Measurements from ENCODE around the gene GAK. TPM values are rescaled to one million over a fixed set of nuclear protein-coding genes. Genes with fewer than 3 reads are reported as not detected.

GAK gene
- total RNA-seq, 2 experiments from 2014 or later = 97.0 to 101 TPM

DNA sequence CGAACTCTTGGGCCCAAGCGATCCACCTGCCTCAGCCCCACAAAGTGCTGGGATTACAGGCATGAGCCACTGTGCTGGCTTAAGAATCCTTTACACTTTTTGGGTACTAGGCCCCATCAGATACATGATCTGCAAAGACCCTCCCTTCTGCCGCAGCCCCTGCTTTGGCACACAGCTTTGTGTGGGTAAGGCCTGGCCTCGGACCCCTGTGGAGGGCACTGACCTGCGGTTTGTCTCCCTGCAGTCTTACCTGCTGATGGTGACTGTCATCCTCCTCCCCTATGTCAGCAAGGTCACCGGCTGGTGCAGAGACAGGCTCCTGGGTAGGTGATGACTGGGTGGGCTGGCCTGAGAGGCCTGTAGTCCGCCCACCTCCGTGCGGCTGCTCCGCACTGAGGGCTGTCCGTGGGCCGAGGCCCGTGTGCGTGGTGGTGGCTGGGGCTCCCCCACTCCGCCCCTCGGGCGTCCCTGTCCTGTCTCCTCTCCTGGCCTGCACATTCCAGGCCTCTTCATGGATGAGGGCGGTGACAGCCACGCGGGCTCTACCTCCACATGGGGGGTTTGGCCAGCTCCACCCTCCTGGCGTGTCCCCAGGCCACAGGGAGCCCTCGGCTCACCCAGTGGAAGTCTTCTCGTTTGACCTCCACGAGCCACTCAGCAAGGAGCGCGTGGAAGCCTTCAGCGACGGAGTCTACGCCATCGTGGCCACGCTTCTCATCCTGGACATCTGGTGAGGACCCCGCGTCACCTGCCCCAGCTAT lies 23.2 kb upstream of the GAK start:
- H3K27ac Mint-ChIP-seq = no peak overlapping the region

DNA sequence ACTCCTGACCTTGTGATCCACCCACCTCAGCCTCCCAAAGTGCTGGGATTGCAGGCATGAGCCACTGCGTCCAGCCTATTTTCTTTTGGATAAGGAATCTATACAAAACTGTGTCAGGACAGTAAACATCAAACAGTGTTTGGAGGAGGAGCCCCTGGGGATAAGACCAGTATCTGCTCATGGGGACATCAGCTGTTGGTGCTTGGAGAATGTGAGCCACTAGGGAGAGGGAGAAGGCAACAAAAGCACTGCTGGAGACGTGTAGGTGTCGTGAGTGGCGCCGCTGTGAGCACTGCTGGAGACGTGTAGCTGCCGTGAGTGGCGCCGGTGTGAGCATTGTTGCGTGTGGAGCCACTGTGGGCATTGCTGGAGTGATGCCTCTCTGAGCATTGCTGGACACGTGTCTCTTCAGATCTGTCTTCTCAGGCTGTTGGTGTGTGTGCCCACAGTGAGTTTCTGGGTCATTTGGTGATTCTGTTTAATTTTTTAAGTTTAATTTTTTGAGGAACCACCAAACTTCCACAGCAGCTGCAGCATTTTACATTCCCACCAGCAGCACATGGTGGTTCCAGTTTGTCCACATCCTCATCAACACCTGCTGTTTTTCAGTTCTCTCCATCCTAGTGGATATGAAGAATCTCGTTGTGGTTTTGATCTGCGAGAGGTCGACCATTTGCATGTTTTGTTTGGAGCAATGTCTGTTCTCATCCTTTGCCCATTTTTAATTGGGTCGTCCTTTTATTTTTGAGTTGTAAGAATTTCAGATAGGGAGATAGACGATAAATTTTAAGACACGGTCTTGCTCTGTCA lies 22.3 kb upstream of the GAK start:
- CTCF ChIA-PET = no interaction called here
- intact Hi-C loops (cut with micrococcal nuclease) = no loop called here
- no peaks in the 10 kb centered on the region for H3K9me3 Mint-ChIP-seq

More for the DNA sequence above, 23.2 kb upstream of the GAK start:
- DNase-seq = no peak
- ChIA-PET POLR2A (no interaction called here), CTCF (no interaction called here)
- Mint-ChIP-seq H3K36me3 (peaks cover 11% of the 10 kb centered on the region), H3K9me3 (no peaks in the 10 kb centered on the region), H3K4me3 (no peak overlapping the region), H3K27me3 (no peaks in the 10 kb centered on the region), H3K4me1 (ENCODE audit: low read depth) (no peaks in the 10 kb centered on the region)
- intact Hi-C loops (cut with micrococcal nuclease) = no loop called here

DNA sequence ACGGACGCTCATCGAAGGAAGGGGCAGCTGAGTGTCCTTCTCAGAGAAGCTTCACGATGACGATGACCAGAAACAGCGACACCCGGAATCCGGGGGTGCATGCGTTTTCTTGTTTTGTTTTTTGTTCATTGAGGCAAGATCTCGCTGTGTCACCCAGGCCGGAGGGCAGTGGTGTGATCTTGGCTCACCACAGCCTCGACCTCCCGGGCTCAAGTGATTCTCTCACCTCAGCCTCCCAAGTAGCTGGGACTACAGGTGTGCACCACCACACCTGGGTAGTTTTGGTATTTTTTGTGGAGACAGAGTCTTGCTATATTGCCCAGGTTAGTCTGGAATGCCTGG lies 21.4 kb upstream of the GAK start:
- ChIA-PET CTCF (no interaction called here), POLR2A (no interaction called here)
- peaks cover 7% of the 10 kb centered on the region for H3K36me3 Mint-ChIP-seq
- no peaks in the 10 kb centered on the region for H3K27me3 Mint-ChIP-seq
- no peak for DNase-seq
- H3K27ac Mint-ChIP-seq = no peak overlapping the region
- H3K9me3 Mint-ChIP-seq = no peaks in the 10 kb centered on the region
- H3K4me3 Mint-ChIP-seq = no peak overlapping the region
- H3K4me1 Mint-ChIP-seq (ENCODE audit: low read depth) = no peaks in the 10 kb centered on the region
- intact Hi-C loops (cut with micrococcal nuclease) = no loop called here

More for the DNA sequence above, 22.3 kb upstream of the GAK start:
- POLR2A ChIA-PET = no interaction called here
- Mint-ChIP-seq H3K36me3 (peaks cover 11% of the 10 kb centered on the region), H3K27ac (no peak overlapping the region), H3K4me3 (no peak overlapping the region), H3K27me3 (no peaks in the 10 kb centered on the region), H3K4me1 (ENCODE audit: low read depth) (no peaks in the 10 kb centered on the region)
- peak; percentile 6 for DNase-seq

DNA sequence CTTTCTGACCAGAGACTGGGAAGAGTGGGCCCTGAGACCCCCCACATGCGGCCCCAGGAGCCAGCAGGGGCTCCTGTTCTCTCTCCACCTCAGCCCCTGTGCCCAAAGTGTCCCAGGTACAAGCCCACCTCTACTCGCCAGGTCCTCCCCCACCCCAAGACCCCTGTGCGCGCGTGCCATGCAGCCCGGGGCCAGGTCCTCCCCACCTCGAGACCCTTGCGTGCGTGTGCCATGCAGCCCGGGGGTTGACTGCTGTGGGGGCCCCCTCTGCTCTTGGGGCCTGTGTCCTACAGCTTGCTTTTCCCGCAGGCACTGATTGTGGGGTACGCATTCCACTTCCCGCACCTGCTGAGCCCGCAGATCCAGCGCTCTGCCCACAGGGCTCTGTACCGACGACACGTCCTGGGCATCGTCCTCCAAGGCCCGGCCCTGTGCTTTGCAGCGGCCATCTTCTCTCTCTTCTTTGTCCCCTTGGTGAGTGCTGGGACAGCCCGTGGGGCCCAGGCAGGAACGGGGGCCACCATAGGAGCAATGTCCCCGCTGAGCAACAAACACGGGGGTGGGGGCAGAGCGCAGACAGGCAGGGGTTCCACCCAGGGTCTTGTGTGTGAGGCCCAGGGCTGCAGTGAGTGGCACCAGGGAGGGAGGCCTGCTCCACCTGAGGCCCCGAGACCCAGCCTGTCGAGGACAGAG lies 20.9 kb upstream of the GAK start:
- ChIA-PET POLR2A (no interaction called here), CTCF (no interaction called here)
- DNase-seq = peak; percentile 7
- intact Hi-C loops (cut with micrococcal nuclease) = no loop called here
- Mint-ChIP-seq H3K4me1 (ENCODE audit: low read depth) (no peaks in the 10 kb centered on the region), H3K4me3 (no peak overlapping the region), H3K36me3 (peaks cover 6% of the 10 kb centered on the region), H3K27me3 (no peaks in the 10 kb centered on the region), H3K27ac (no peak overlapping the region), H3K9me3 (no peaks in the 10 kb centered on the region)

DNA sequence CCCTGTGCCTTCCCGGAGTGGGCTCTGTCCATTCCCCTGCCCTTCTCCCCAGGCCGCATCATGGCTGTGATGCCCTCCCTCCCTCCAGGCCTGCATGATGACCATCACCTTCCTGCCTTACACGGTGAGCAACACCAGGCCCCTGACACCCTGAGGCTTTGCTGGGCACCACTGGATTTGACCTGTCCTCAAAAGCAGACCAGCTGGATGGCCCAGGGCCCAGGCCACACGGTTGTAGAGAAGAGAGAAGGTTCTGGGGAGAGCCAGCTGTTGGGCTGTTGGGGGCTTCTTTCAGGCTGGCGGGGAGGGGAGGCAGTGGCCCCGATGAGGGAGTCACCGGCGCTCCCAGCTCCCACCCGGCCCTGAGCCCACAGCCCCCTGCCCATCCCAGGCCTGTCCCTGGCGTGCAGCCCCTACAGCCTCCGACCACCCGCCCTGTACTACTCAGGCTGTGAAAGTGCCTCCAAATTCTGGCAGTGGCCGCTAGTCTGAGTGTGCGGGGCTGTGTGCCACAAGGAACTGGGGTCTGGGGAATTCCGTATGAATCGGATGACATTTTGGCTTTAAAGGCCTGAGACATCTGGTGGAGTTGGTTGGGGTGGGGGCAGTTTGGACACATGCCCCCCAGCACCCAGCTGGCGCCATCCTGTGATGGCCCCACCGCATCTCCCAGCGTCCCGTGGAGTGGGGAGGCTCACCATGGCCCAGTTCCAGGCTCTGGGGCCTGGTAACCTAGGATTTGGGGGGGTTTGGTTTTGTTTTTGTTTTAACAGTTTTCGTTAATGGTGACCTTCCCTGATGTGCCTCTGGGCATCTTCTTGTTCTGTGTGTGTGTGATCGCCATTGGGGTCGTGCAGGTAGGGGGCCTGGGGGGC lies 19.7 kb upstream of the GAK start:
- Mint-ChIP-seq H3K4me1 (ENCODE audit: low read depth) (no peaks in the 10 kb centered on the region), H3K36me3 (peaks cover 6% of the 10 kb centered on the region), H3K27ac (no peak overlapping the region), H3K27me3 (no peaks in the 10 kb centered on the region), H3K9me3 (no peaks in the 10 kb centered on the region), H3K4me3 (no peak overlapping the region)
- CTCF ChIA-PET = no interaction called here
- peak; percentile 6 for DNase-seq
- POLR2A ChIA-PET = no interaction called here
- intact Hi-C loops (cut with micrococcal nuclease) = no loop called here

DNA sequence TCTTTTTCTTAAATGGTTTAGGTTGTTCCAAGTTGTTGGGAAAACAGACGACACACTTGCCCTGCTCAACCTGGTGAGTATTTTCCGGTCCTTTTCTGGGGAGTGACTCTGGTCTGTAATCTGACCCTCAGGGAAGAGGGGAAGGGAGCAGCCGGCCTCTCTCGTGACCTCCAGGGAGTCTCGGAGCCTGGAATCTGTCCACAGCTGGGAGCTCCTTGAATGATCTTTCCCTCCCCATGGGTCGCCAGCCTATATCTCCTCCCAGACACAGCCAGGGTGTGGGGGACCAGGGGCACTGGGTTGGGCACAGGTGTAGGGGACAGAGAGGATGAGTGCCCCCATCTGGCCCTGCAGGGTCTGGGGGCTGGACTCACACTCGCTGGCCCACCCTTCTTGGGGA lies 19.1 kb upstream of the GAK start:
- Mint-ChIP-seq H3K27ac (no peak overlapping the region), H3K4me1 (ENCODE audit: low read depth) (no peaks in the 10 kb centered on the region), H3K9me3 (no peaks in the 10 kb centered on the region), H3K36me3 (peaks cover 6% of the 10 kb centered on the region), H3K27me3 (no peaks in the 10 kb centered on the region), H3K4me3 (no peak overlapping the region)
- POLR2A ChIA-PET = no interaction called here
- intact Hi-C loops (cut with micrococcal nuclease) = no loop called here
- DNase-seq = peak; percentile 5
- CTCF ChIA-PET = no interaction called here

DNA sequence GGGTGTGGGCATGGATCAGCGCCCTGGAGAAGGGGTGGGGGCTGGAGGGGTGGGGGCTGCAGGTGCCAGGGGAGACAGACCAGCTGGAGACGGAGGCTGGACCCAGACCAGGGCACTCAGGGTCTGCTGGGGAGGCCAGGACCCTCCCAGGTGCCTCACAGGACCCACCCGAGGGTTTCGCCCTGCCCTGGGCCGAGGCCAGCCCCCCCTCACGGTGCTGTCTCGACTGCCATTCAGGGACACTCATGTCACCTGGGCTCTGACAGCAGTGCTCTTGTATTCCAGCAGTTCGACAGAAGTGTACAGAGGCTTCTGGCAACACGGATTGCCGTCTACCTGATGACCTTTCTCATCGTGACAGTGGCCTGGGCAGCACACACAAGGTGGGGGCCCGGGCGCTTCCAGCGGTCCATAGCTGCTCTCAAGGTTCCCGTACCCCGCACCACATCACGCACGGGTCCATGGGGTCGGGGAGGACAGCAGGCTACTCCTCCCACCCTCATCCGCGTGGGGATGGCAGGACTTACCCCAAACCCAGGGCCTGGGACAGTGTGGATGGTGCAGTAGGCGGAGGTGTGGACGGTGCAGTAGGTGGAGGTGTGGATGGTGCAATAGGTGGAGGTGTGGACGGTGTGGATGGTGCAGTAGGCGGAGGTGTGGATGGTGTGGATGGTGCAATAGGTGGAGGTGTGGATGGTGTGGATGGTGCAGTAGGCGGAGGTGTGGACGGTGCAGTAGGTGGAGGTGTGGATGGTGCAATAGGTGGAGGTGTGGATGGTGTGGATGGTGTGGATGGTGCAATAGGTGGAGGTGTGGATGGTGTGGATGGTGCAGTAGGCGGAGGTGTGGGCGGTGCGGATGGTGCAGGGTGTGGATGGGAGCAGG lies 18.3 kb upstream of the GAK start:
- POLR2A ChIA-PET = no interaction called here
- H3K27me3 Mint-ChIP-seq = no peaks in the 10 kb centered on the region
- H3K4me3 Mint-ChIP-seq = no peak overlapping the region
- DNase-seq = peak; percentile 6
- H3K4me1 Mint-ChIP-seq (ENCODE audit: low read depth) = no peaks in the 10 kb centered on the region
- CTCF ChIA-PET = no interaction called here
- H3K36me3 Mint-ChIP-seq = peaks cover 6% of the 10 kb centered on the region
- H3K9me3 Mint-ChIP-seq = no peaks in the 10 kb centered on the region
- intact Hi-C loops (cut with micrococcal nuclease) = no loop called here
- no peak overlapping the region for H3K27ac Mint-ChIP-seq

DNA sequence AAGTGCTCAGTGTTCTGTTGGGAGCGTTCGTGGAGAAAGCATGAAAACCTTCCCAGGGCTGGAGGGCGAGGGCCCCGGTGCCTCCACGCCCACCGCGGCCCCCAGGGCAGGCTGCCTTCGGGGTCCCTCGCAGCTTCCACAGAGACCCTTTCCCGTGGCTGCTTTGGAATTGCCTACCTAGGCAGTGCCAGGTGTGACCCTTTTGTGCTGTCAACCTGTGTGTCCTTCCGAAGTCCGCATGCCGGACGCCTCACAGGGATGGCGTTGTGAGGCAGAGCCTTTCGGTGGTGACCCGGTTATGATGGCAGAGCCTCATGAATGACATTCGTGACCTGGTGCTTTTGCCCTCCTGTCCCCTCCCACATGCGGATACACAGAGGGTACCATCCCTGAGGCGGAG lies 17.5 kb upstream of the GAK start:
- H3K27me3 Mint-ChIP-seq = no peaks in the 10 kb centered on the region
- no peaks in the 10 kb centered on the region for H3K9me3 Mint-ChIP-seq
- POLR2A ChIA-PET = no interaction called here
- peaks cover 4% of the 10 kb centered on the region for H3K36me3 Mint-ChIP-seq
- H3K4me3 Mint-ChIP-seq = no peak overlapping the region
- DNase-seq = no peak
- CTCF ChIA-PET = interaction anchor here (1.9 kb wide), 1 partner anchor 207 kb away, joined by 4 read pairs; no protein-coding TSS in a partner anchor
- no peaks in the 10 kb centered on the region for H3K4me1 Mint-ChIP-seq (ENCODE audit: low read depth)
- no peak overlapping the region for H3K27ac Mint-ChIP-seq
- intact Hi-C loops (cut with micrococcal nuclease) = no loop called here

DNA sequence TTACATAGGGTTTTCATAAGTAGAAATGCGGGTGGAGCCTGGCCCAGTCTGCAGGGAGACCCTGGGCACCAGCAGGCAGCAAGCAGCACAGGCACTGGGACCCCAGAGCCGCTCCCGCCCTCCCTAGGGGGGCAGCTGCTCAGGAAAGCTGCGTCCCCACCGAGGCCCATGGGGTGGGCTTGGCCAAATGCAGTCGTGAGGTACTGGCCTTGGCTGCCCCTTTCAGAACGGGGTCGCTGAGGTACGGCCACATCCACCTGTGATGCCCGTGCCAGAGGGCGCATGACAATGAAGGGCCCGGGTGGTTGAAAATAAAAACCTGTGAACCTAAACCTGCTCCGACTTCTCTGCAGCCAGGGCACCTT lies 16.8 kb upstream of the GAK start:
- no peak overlapping the region for H3K4me3 Mint-ChIP-seq
- no peaks in the 10 kb centered on the region for H3K9me3 Mint-ChIP-seq
- H3K27me3 Mint-ChIP-seq = no peaks in the 10 kb centered on the region
- H3K4me1 Mint-ChIP-seq (ENCODE audit: low read depth) = no peaks in the 10 kb centered on the region
- DNase-seq = no peak
- ChIA-PET CTCF (interaction anchor here (1.9 kb wide), 1 partner anchor 207 kb away, joined by 4 read pairs; no protein-coding TSS in a partner anchor), POLR2A (no interaction called here)
- intact Hi-C loops (cut with micrococcal nuclease) = no loop called here
- no peak overlapping the region for H3K27ac Mint-ChIP-seq
- peaks cover 2% of the 10 kb centered on the region for H3K36me3 Mint-ChIP-seq

DNA sequence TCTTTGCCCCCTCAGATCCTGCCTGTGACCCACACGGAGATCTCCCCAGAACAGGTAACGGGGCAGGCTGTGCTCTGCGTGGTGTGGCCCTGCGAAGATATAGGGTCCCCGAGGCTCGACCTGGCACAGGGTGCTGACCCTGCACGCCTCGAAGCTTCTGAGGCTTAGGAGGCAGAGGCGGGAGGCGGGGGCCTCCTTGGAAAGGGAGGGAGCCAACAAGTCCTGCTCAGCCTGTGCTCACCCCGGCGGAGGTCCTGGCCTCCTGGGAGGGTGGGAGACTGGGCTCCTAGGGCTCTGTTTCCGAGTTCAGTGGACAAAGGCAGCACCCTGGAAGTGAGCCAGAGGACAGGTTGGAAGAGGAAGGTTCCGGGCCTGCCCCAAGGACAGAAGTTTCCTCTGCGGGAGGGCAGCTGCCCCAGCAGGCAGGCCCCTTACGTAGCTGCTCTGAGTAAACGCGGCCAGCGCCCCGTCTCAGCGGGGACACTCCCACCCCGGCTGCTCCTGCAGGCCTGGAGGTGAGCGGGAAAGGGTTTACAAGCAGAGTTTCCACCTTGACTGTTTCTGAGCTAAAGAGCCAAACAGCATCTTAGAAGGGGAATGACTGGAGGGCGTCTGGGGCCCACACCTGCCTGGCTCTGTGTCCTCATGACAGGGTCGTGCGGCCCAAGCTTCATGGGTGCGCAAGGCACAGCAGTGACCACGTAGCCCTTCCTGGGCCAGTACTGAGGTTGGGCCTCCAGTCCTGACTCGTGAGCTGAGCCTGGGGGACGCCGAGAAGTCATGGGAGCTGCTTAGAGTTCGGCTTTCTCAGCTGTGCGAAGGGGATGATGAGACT lies 16.2 kb upstream of the GAK start:
- no peak for DNase-seq
- ChIA-PET CTCF (interaction anchor here (1.9 kb wide), 1 partner anchor 206 kb away, joined by 4 read pairs; no protein-coding TSS in a partner anchor), POLR2A (no interaction called here)
- no peak overlapping the region for H3K4me3 Mint-ChIP-seq
- no peaks in the 10 kb centered on the region for H3K4me1 Mint-ChIP-seq (ENCODE audit: low read depth)
- H3K9me3 Mint-ChIP-seq = no peaks in the 10 kb centered on the region
- H3K27ac Mint-ChIP-seq = no peak overlapping the region
- H3K36me3 Mint-ChIP-seq = peaks cover 1% of the 10 kb centered on the region
- intact Hi-C loops (cut with micrococcal nuclease) = no loop called here
- no peaks in the 10 kb centered on the region for H3K27me3 Mint-ChIP-seq

DNA sequence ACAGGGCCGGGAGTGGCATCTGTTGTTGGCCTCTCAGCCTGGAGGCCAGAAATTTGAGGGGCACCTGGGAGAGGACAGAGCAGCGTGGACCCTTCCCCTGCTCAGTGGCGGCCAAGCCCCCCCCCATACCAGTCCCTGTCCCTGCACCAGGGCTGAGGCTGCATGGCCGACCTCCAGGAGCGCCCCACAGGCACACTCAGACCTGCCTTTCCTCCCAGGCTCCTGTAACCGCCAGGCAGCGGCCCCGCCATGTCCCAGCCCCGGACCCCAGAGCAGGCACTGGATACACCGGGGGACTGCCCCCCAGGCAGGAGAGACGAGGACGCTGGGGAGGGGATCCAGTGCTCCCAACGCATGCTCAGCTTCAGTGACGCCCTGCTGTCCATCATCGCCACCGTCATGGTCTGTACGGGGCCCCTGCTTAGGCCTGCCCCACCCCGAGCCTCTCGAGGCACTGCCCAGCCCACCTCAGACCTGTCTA lies 15.4 kb upstream of the GAK start:
- no peaks in the 10 kb centered on the region for H3K4me1 Mint-ChIP-seq (ENCODE audit: low read depth)
- H3K4me3 Mint-ChIP-seq = no peak overlapping the region
- no peak for DNase-seq
- H3K9me3 Mint-ChIP-seq = no peaks in the 10 kb centered on the region
- H3K27ac Mint-ChIP-seq = no peak overlapping the region
- POLR2A ChIA-PET = no interaction called here
- no peaks in the 10 kb centered on the region for H3K27me3 Mint-ChIP-seq
- H3K36me3 Mint-ChIP-seq = no peaks in the 10 kb centered on the region
- CTCF ChIA-PET = no interaction called here
- intact Hi-C loops (cut with micrococcal nuclease) = no loop called here

Measured in activated CD4-positive, alpha-beta memory T cell treated with anti-CD3 and anti-CD28 coated beads for 36 hours (primary cell).